Breast epithelium (tissue), 4 donors: ENCODE measurements around the gene C1QTNF1. TPM values are rescaled to one million over a fixed set of nuclear protein-coding genes. Genes with fewer than 3 reads are reported as not detected.

Source experiments
- DNase-seq, 2 donors: peaks; one replicate each; pipeline ENCODE4 v3.0.0-alpha.2; 2019; ENCODE audit warnings: low spot score in 2 of 2
- H3K27ac ChIP-seq, 2 donors: fragments of 200-600 bp; sonication (generic) in 1 of 2; one replicate each; pipeline ENCODE4 v1.5.1; 2016 to 2019; ENCODE audit warnings: mild to moderate bottlenecking in 1 of 2
- H3K27me3 ChIP-seq, 2 donors: fragments of 200-600 bp; sonication (generic) in 1 of 2; one replicate each; pipeline versions ENCODE4 v1.5.1 to v1.6.0; 2017 to 2019; ENCODE audit warnings: control low read depth in 1 of 2, mild to moderate bottlenecking in 1 of 2
- H3K36me3 ChIP-seq: fragments of 200-600 bp; one replicate; pipeline ENCODE4 v1.5.1; 2019
- H3K4me1 ChIP-seq, 2 donors: fragments of 200-600 bp; sonication (generic); one replicate each; pipeline ENCODE4 v1.5.1; 2016 to 2019; ENCODE audit warnings: control low read depth in 1 of 2
- H3K4me3 ChIP-seq, 3 donors: fragments of 200-600 bp; sonication (generic); 1 replicate in 2 of 3; 2 replicates in 1 of 3; pipeline ENCODE4 v1.5.1; 2016 to 2019; ENCODE audit warnings: mild to moderate bottlenecking in 3 of 3, moderate library complexity in 2 of 3
- H3K9me3 ChIP-seq, 2 donors: fragments of 200-600 bp; sonication (generic) in 1 of 2; one replicate each; pipeline ENCODE4 v1.5.1; 2016 to 2019; ENCODE audit warnings: control low read depth in 1 of 2
- CTCF ChIP-seq, 3 donors: fragments of 450-650 bp; IDR thresholded peaks; one replicate each; pipeline ENCODE4 v1.5.1; 2016 to 2017; ENCODE audit warnings: antibody characterized with exemption in 3 of 3, mild to moderate bottlenecking in 3 of 3, moderate library complexity in 3 of 3
- POLR2A ChIP-seq: fragments of 450-650 bp; IDR thresholded peaks from one replicate; pipeline ENCODE4 v1.6.1; 2016; ENCODE audit warnings: antibody characterized with exemption, mild to moderate bottlenecking, moderate library complexity
- POLR2AphosphoS5 ChIP-seq, 3 donors: sonication (generic); formaldehyde crosslinking; IDR thresholded peaks; one replicate each; pipeline ENCODE4 v1.6.1; 2017; ENCODE audit warnings: antibody characterized with exemption in 3 of 3
- intact Hi-C: fragments of 100-400 bp; cut with DNase I; formaldehyde crosslinking; loops from one replicate; pipeline ENCODE4 v1.15.1; 2023; ENCODE audit warnings: low total_unique reads
- total RNA-seq, 3 donors: library from RNA; depleted of rRNA; stranded (reverse); fragments of >200 nt; gene quantifications; one replicate each; pipeline ENCODE4 v1.1.0, GENCODE V29; 2016

C1QTNF1 gene
- total RNA-seq, 3 donors from 2014 or later: 54.0 to 326 (median 61.9) TPM

DNA sequence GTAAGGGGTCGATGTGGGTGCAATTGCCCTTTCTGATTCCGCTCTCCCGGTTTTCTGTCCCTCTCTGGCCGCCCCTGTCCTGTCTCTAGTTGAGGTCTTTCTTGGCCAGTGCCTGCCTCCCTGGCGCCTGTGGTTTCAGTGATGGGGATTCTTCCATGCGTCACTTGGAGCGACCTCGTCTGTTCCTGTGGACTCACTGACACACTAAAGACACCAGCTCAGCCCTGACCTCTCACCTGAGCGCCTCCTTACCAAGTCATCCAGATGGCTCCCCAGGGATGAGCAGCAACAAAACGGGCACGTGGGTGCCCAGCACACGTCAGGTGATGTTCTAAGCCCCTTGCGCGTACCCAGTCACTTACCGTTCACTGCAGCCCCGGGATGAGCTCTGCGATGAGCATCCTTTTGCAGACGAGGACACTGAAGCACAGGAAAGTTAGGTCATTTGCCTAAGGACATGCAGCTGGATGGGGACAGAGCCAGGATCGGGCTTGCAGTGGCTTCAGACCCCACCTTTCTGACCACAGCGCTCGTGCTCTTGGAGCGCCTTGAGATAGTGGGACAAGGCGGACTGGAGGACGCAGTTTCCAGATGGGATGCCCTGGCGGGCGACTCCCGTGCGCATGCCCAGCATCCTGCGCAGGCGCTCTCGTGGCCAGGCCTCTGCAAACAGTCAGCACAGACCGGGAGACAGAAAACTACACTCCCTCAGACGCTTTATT, 32.8 kb upstream of the C1QTNF1 start:
- H3K27me3 ChIP-seq: no peaks in the 10 kb centered on the region
- no peaks in the 10 kb centered on the region for H3K9me3 ChIP-seq
- no peaks in the 10 kb centered on the region for H3K36me3 ChIP-seq
- peaks cover 0 to 9% of the 10 kb centered on the region in 2 donors for H3K4me1 ChIP-seq
- H3K4me3 ChIP-seq: no peak overlapping the region
- intact Hi-C loops: no loop called here
- no peak overlapping the region for H3K27ac ChIP-seq
- TF ChIP-seq POLR2A: no peak
- TF ChIP-seq POLR2AphosphoS5 (IDR thresholded peaks at IDR 0.05): no peak
- TF ChIP-seq CTCF (IDR thresholded peaks at IDR 0.05): no peak
- DNase-seq: no peak

DNA sequence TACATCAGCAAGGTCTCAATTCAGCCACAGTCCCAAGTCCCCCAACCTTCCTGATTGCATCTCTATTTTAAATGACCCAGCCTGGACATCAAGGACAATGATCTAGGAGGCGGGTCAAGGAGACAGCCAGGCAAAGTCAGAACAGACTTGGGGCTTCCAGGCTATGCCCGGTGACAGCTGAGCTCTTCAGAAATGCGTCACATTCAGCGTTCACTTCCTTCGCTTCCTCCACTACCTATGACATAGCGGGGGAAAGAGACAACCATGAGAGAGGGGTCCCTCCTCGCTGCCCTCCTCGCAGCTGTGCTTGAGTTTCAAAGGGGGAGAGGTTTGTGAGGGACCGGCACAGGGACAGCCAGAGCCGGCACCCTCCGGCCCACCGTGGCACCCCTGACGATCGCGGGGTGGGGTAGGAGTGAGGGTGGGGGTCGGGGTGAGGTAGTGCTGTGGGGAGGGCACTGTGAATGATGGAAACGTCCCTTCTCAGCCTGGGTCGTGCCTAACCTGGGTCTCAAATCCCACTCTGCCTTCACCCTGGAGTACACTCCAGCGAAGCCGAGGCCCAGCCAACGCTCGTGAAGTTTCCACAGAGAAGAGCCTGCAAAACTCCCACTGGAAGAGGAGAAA, 31.9 kb upstream of the C1QTNF1 start:
- H3K36me3 ChIP-seq: no peaks in the 10 kb centered on the region
- peak in 1 of 2 donors; percentile 28 for DNase-seq

DNA sequence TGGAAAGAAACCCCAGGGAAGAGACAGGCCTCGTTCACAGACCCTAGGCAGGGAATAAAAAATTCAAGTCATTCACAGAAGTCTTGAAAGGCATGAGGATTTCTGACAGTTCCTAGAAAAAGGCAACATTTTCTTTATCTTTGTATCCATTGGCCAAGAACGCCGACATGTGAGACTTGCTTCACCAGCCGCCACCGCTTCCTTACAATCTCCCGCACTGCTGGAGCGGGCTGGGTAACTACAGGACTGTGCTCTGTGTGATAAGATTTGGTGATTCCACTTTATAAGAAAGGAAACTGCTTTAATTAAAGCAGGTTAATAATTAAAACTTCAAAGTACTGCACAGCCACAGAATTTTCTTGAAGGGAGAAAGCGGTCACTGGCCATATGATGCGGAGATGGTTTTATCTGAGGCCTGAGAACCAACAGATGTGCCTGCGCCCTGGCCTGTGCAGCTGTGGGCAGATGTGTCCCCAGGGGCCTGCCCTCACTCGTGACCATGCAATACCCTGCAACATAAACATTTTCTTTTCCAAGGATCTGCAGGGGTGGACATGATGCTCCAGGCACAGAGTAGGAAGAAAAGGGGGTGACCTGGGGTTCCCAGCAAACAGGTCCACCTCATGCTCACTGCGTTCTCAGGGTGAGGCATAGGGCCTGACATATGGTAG, 31.3 kb upstream of the C1QTNF1 start:
- H3K4me1 ChIP-seq: peaks cover 0 to 20% of the 10 kb centered on the region in 2 donors
- intact Hi-C loops: no loop called here
- peak in 1 of 2 donors; percentile 28 for DNase-seq
- H3K4me3 ChIP-seq: no peak overlapping the region
- no peaks in the 10 kb centered on the region for H3K9me3 ChIP-seq
- H3K36me3 ChIP-seq: no peaks in the 10 kb centered on the region
- H3K27ac ChIP-seq: no peak overlapping the region
- no peak for TF ChIP-seq POLR2A
- TF ChIP-seq POLR2AphosphoS5 (IDR thresholded peaks at IDR 0.05): no peak
- TF ChIP-seq CTCF (IDR thresholded peaks at IDR 0.05): no peak
- H3K27me3 ChIP-seq: no peaks in the 10 kb centered on the region

More for the DNA sequence above, 31.9 kb upstream of the C1QTNF1 start:
- no peak overlapping the region for H3K27ac ChIP-seq
- no peaks in the 10 kb centered on the region for H3K9me3 ChIP-seq
- no peaks in the 10 kb centered on the region for H3K27me3 ChIP-seq
- TF ChIP-seq POLR2AphosphoS5 (IDR thresholded peaks at IDR 0.05): no peak
- TF ChIP-seq POLR2A: no peak
- no peak for TF ChIP-seq CTCF (IDR thresholded peaks at IDR 0.05)
- H3K4me3 ChIP-seq: no peak overlapping the region
- H3K4me1 ChIP-seq: peaks cover 0 to 16% of the 10 kb centered on the region in 2 donors
- intact Hi-C loops: no loop called here

- H3K9me3 ChIP-seq: no peaks in the 10 kb centered on the region
- peak in 1 of 2 donors; percentile 65 for DNase-seq
- H3K36me3 ChIP-seq: no peaks in the 10 kb centered on the region
- H3K27ac ChIP-seq: no peak overlapping the region
- intact Hi-C loops: no loop called here
- no peak for TF ChIP-seq POLR2A
- peak; percentile 65 to 76 (median 73) for TF ChIP-seq CTCF (IDR thresholded peaks at IDR 0.05)
- H3K4me1 ChIP-seq: peaks cover 0 to 21% of the 10 kb centered on the region in 2 donors
- H3K4me3 ChIP-seq: no peak overlapping the region
- no peaks in the 10 kb centered on the region for H3K27me3 ChIP-seq
These were observed 30.6 kb upstream of the C1QTNF1 start for GRCh38 chr17:78993241-78993956.
